ENCODE data around the gene CCER1.

The CCER1 gene

DNA sequence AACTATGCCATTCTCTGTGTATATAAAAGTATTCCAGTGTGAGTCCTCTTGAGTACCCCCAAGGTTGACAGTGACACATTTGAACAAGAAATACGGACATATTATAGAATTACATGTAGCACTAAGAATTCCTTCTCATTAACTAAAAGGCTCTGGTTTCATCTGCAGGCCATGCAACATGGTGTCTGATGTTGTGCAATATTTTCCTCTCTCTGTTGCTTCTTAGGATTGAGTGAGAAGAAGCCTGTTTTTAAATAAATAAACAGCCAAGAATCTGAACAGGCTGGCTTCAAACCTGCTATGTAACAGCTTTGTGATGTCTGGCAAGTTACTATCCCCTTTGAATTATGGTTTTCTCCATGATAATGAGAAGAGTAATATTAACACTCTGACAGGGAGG lies 22.2 kb upstream of the CCER1 start:
- H3K4me2 ChIP-seq, result no peak overlapping the region
- no peaks in the 10 kb centered on the region for H3K27me3 ChIP-seq (ENCODE audit: insufficient read depth, low read depth)
- no peak overlapping the region for H2AFZ ChIP-seq (ENCODE audit: low read depth)
- H3K9ac ChIP-seq, result no peak overlapping the region
- no peaks in the 10 kb centered on the region for H4K20me1 ChIP-seq (ENCODE audit: insufficient read depth)
- H3K36me3 ChIP-seq (ENCODE audit: insufficient read depth), result no peaks in the 10 kb centered on the region
- TF ChIP-seq, protein P1, sequence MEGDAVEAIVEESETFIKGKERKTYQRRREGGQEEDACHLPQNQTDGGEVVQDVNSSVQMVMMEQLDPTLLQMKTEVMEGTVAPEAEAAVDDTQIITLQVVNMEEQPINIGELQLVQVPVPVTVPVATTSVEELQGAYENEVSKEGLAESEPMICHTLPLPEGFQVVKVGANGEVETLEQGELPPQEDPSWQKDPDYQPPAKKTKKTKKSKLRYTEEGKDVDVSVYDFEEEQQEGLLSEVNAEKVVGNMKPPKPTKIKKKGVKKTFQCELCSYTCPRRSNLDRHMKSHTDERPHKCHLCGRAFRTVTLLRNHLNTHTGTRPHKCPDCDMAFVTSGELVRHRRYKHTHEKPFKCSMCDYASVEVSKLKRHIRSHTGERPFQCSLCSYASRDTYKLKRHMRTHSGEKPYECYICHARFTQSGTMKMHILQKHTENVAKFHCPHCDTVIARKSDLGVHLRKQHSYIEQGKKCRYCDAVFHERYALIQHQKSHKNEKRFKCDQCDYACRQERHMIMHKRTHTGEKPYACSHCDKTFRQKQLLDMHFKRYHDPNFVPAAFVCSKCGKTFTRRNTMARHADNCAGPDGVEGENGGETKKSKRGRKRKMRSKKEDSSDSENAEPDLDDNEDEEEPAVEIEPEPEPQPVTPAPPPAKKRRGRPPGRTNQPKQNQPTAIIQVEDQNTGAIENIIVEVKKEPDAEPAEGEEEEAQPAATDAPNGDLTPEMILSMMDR (conservative IDR thresholded peaks at IDR 0.05; ENCODE audit: low read depth, low read length), result no peak
- no peaks in the 10 kb centered on the region for H3K79me2 ChIP-seq (ENCODE audit: insufficient read depth, low read depth)
- H3K27ac ChIP-seq, result no peak overlapping the region
- no peak overlapping the region for H3K4me3 ChIP-seq (IDR thresholded peaks at IDR 0.05; ENCODE audit: insufficient read depth, low read depth, low read length)
- H3K4me1 ChIP-seq (ENCODE audit: low read depth, poor library complexity, severe bottlenecking), result no peaks in the 10 kb centered on the region

GRCh38 chr12:90974286-90974685 lies 19.3 kb upstream of the CCER1 start:
- Histone ChIP-seq H4K20me1 (ENCODE audit: insufficient read depth) (no peaks in the 10 kb centered on the region), H3K4me3 (IDR thresholded peaks at IDR 0.05; ENCODE audit: insufficient read depth, low read depth, low read length) (no peak overlapping the region), H3K79me2 (ENCODE audit: insufficient read depth, low read depth) (no peaks in the 10 kb centered on the region), H2AFZ (ENCODE audit: low read depth) (no peak overlapping the region), H3K36me3 (ENCODE audit: insufficient read depth) (no peaks in the 10 kb centered on the region), H3K4me2 (no peak overlapping the region), H3K9ac (no peak overlapping the region), H3K27ac (no peak overlapping the region), H3K27me3 (ENCODE audit: insufficient read depth, low read depth) (no peaks in the 10 kb centered on the region), H3K4me1 (ENCODE audit: low read depth, poor library complexity, severe bottlenecking) (no peaks in the 10 kb centered on the region)
- TF ChIP-seq, protein P1 (conservative IDR thresholded peaks at IDR 0.05; ENCODE audit: low read depth, low read length), result no peak

DNA sequence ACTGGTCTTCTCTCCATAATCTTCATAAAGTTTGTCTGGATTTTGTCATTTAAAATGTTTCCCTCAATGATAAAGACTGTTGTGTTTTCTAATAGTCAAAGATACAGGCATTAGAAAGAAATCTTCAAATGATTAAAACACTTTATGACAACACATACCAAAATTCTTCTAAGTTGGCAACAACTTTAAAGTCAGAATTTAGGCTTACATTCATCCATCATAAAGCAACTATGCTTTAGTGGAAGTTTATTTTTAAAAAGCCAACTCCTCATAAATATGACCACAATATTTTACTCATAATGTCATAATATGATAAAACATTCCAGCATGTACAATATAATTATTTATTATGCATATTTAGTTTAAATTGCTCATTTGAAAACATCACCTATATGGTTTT lies 17.2 kb upstream of the CCER1 start:
- H2AFZ ChIP-seq (ENCODE audit: low read depth), result no peak overlapping the region
- H4K20me1 ChIP-seq (ENCODE audit: insufficient read depth), result no peaks in the 10 kb centered on the region
- no peaks in the 10 kb centered on the region for H3K27me3 ChIP-seq (ENCODE audit: insufficient read depth, low read depth)
- H3K27ac ChIP-seq, result no peak overlapping the region
- H3K36me3 ChIP-seq (ENCODE audit: insufficient read depth), result no peaks in the 10 kb centered on the region
- no peak overlapping the region for H3K9ac ChIP-seq
- no peaks in the 10 kb centered on the region for H3K79me2 ChIP-seq (ENCODE audit: insufficient read depth, low read depth)
- no peaks in the 10 kb centered on the region for H3K4me1 ChIP-seq (ENCODE audit: low read depth, poor library complexity, severe bottlenecking)
- H3K4me3 ChIP-seq (IDR thresholded peaks at IDR 0.05; ENCODE audit: insufficient read depth, low read depth, low read length), result no peak overlapping the region
- H3K4me2 ChIP-seq, result no peak overlapping the region
- TF ChIP-seq, protein P1 (conservative IDR thresholded peaks at IDR 0.05; ENCODE audit: low read depth, low read length), result no peak

DNA sequence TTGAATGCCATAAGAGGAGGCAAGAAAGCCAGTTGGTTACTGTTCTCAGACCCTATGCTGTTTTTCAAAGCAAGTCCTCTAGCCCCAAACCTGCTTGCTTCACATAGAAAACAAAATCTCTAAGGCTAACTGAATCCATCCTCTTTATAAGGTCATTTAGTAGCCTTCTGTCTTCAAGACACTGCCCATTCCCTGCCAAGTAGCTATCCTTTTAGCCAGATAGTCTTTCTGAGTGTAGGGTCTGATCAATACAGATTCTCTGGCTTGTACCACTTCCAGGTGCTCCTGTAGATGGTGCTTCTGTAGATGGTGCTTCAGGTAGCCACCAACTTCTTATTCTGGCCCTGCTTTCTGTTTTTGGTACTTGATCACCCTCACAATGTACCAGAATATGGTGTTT lies 15.9 kb upstream of the CCER1 start:
- Histone ChIP-seq H3K9ac (no peak overlapping the region), H3K27me3 (ENCODE audit: insufficient read depth, low read depth) (no peaks in the 10 kb centered on the region), H3K4me3 (IDR thresholded peaks at IDR 0.05; ENCODE audit: insufficient read depth, low read depth, low read length) (no peak overlapping the region), H3K79me2 (ENCODE audit: insufficient read depth, low read depth) (no peaks in the 10 kb centered on the region), H4K20me1 (ENCODE audit: insufficient read depth) (no peaks in the 10 kb centered on the region), H3K36me3 (ENCODE audit: insufficient read depth) (no peaks in the 10 kb centered on the region), H3K27ac (no peak overlapping the region), H3K4me1 (ENCODE audit: low read depth, poor library complexity, severe bottlenecking) (no peaks in the 10 kb centered on the region), H2AFZ (ENCODE audit: low read depth) (no peak overlapping the region), H3K4me2 (no peak overlapping the region)
- TF ChIP-seq, protein P1 (conservative IDR thresholded peaks at IDR 0.05; ENCODE audit: low read depth, low read length), result no peak

Data from KMS-11 (cell line).